ENCODE measurements around the gene NSMCE1.

The NSMCE1 gene

DNA sequence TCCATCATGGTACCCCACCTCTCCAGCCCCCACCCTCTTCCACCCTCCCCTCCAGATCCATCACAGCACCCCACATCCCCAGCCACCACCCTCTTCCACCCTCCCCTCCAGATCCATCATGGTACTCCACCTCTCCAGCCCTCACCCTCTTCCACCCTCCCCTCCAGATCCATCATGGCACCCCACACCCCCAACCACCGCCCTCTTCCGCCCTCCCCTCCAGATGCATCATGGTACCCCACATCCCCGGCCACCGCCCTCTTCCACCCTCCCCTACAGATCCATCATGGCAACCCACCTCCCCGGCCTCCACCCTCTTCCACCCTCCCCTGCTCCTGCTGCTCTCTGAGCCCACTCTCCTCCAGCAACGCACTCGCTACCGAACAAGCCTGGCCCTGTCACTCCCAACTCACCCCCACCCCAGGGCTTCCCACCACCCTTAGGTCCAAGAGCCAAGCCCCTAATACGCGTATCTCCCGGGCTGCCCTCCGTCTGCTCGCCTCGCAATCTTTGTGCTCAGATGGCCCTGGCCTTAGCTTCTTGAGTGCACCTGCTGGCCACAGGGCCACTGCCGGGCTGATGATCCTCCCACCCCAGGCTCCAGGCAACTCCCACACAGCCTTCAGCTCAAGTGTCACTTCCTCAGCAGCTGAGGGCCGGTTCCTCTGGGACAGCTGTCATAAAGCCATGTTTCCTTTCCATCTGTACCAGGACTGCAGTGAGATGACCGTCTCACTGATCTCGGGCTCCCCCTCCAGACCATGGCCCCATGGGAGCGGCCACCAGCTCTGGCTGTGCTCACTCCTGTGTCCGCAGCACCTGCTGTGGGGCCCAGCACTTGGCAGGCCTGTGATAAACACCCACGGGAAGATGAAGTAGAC lies 39.7 kb downstream of the NSMCE1 start:
- ATAC-seq: no peak

DNA sequence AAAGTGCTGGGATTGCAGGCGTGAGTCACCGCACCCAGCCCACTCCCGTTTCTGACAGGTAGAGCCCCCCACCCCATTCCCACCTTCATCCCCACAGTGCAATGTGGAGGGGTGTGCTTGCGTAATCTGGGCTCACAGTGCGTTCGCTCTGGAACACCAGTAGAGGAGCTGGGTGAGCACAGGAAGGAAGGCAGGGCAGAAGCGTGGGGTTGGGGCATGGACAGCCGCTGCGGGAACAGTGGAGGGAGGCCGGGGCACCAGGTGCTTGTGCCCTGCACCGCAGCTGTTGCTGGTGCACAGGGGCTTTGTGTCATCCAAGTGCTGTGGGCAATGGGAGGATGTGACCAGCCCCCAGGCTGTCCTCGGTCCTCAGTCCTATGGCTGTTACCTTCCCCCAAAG lies 40.5 kb downstream of the NSMCE1 start:
- ATAC-seq: no peak

DNA sequence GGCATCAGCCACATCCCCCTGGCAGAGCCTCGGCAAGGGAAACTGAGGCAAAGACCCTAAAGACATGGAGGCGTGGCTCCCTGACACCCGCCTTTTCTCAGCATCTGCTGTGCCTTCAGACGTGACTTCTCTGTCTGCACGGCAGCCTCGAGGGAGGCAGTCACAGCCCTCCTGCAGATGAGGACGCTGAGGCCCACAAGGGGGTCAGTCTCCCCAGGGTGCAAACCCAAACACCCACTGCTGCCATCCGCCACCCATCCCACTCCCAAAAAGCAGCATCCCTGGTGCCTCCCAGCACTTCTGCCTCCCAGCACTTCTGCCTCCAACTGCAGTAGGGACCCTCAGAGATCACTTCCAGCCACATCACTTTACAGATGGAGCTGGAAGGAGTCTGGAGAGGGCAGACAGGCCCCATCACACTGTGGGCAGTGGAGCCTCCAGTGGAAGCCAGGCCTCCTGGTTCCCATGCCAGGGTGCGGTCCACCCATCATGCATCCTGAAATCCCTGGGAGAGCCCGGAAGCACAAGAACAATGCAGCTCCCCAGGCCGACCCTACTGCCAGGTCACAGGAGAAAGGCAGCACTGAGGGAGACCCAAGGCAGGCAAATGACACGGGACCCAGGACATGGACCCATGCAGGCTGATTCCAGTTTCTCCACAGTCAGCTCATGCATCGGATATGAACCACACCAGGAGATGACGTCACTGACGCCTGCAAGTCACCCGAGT lies 41.4 kb downstream of the NSMCE1 start:
- ATAC-seq: no peak

DNA sequence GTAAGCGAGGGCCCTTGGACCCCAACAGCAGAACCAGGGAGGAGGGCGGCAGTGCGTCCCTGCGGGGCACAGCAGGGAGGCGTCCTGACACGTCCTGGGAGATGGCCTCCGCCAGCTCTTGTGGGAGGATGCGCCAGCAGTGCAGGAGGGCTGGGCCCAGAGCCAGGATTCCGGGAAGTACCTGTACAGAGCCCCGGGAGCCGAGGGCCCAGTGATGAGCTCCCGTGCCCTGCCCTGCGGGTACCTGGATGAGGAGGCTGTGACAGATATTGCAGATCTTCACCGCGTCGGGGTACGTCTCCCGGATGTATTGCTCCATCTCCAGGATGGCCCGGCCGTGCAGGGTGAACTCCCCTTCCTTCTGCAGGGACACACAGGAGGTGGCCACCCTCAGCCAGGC lies 42.1 kb downstream of the NSMCE1 start:
- no peak for ATAC-seq

DNA sequence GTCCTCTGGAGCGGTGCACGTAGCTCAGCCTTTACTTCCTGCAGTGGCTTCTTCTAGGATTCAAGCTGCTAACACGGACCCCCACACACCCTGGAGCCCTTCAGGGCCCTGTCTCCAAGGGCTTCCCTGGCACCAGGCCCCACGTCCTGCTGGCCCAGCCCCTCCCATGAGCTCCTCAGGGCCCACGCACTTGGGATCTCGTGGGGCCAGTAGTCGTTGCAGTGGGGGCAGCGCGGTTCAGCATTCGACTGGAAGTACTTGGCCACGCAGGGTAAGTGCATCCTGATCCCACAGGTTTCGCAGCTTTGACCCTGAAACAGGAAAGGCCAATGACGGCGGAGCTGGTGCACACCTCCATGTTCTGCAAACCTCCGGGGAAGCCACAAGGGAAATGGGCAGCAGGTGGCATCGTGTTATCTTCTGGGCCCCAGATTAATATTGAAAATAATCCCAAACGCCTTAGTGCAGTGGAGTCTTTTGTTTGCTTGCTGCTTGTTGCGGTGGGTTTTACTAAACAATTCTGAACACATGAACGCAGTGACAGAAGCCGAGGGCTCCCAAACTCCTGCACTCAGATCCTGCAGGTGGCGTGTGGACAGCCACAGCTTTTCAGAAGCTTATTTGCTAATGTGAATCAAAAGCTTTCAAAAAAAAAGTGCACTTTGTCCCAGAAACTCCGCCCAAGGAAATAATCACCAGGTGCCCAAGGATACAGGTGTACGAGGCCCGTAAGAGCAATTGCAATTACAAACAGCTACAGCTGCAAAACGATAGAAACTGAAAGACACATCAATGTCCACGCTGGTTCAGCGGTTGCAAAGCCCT lies 42.8 kb downstream of the NSMCE1 start:
- ATAC-seq: no peak

DNA sequence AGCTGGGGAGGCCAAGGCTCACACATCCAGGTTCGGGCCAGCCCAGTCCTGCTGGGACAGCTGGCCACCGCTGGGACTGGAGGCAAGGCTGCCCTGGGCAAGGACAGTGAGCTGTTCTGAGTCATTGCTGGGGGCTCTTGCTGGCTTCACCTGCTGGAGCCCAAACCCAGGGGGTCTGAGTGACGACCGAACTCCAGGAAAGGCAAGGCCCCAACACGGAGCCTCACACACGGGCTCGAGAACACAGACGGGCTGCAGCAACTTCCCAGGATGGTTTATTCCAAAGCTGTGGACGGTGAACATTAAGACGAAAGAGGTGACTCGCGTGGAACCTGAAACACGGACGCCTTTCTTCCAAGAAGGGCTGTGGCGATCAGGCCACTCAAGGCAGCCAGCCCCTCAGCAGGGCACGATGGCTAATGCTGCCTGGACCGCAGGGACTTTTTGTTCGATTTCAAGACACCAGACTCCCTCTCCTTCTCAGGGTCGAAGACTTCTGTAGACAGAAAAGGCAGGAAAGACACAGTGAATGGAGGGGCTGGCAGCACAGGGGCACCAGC lies 43.8 kb downstream of the NSMCE1 start:
- no peak for ATAC-seq

DNA sequence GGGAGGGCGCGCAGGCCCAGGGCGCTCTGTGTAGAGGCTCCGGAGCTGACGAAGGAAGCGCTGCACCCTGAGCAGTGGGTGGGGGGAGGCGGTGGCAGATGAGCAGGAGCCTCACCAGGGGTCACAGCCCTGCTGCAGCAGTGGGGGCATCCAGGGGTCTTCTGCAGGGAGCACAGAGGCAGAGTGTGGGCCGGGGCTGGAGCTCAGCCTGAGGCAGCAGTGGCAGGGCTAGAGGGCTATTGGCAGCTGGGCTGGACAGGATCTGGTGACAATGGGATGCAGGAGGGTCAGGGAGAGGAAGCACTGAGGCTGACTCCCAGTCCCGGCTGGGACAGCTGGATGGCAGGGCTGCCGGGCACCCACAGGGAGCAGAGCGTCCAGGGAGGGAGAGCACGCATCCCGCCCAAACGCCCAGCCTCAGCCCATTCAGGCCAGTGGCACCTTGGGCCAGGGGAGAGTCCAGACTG lies 44.3 kb downstream of the NSMCE1 start:
- no peak for ATAC-seq

DNA sequence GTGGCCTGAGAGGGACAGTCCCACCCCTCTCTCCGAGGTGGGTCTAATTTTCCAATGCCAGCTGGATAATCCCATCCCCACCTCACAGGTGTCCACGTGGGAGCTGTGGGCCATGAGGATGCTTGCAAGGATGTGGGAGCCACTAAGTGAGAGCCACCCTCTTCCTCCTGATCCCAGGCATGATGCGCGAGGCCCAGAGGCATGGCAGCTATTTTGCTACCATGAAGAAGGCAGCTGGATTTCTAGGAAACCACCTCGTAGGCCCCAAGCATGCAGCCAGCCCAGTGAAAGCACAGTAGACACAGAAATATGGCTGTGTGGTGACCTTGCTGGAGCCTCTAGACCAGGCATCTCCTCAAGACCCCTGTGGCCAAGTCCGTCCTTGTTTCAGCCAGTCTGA lies 44.9 kb downstream of the NSMCE1 start:
- no peak for ATAC-seq

DNA sequence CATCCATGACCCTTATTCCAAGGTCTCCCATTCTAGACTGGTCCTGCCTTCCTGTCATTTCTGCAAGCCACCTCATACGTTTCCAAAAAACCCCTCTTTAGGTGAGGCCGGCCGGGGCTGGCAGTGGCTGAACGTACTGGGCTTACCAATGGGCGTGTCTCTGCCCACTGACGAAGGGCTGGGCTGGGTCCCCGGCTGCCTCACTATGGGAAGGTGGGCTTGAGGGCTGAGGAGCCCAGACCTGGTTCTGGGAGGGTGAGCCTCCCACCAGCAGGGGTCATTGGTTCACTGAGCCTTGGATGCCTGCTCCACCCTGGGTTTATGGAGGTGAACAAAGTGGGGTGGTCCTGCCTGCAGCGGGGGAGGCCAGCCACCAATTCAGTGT lies 45.4 kb downstream of the NSMCE1 start:
- peak in 1 of 2 donors; percentile 45 for ATAC-seq

DNA sequence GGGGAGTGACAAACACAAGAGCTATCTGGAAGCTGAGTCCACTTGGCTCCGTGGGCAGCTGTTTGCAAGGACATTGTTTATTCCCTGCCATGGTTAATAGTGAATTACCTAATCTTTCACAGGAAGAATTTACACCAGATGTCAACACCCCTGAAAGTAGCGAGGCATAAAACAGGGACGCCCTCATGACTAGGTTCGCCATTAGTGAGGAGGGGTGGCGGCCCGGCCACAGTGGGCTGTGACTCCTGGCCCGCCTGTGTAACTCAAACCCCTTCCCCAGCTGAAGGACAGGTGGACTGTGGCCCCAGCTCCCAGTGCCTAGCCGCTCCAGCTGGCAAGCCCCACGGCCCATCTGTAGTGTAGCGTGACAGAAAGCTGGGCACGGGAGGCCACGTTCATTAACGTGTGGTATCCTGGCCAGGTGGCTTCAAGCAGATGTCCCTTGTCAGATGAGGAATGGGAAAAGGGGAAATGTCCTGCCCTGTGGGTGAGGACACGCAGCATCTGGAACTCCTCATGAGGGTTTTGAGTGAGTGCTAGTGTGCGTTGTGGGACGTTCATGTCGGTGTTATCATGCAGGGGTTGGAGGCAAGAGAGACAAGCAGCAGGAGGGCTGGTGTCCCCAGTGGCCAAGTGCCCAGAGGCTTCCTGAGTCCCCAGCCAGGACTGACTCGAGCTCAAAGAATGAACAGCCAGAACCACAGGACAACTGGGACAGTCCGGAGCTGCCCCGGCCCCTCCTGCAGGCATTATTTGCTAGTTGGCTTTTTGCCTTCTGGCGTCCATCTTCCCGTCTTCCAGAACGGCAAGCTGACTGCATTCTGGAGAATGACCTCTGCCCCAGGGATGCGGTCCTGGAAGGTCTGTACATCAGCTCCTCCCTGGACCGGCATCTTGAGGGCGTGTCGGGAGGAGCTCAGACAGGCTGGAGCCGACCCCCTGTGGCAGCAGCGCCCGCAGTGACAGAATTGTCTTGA lies 46.0 kb downstream of the NSMCE1 start:
- ATAC-seq: no peak

DNA sequence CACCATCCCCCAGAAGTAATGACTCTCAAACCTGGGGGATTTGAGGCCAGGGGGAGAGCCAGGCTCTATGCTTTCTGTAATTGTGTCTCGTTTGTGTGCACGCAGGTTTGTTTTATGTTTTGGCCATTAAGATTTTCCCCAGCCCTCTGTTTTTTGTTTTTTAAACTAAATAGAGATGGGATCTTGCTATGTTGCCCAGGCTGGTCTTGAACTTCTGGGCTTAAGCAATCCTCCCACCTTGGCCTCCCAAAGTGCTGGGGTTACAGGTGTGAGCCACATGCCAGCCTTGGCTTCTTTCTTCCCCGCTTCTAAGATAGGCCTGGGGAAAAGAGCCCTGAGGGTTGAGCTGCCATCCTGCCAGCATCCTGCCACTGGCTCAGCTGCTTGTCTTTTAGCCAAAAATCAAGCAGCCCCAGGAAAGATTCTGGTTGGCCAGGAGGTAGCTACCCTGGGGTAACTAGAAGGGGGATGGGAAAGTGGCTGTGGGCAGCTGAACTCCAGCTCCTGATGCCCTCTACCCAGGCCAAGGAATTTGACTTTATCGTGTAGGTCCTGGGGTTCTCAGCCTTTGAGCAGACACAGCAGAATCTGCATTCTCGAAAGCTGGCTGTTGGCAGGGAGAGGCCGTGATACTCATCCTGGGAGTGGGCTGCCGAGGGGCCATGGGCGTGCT lies 46.9 kb downstream of the NSMCE1 start:
- ATAC-seq: no peak

DNA sequence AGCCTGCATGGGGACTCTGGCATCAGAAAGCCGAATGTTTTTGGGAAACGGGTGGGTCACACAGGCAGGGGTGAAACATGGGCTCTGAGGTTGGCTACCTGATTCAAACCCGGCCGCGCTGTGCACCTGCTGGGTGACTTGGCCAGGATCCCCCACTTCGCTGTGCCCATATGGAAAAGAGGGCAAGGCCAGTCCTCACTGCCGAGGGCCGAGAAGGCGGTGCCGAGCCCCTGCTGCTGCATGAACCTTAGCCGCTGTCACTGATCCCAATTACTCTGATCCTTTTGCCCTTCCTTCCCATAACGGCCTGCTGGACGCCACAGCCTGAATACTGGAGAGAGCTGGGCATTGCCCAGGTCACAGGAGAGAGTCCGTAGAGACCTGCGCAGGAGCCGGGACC lies 47.6 kb downstream of the NSMCE1 start:
- no peak for ATAC-seq

DNA sequence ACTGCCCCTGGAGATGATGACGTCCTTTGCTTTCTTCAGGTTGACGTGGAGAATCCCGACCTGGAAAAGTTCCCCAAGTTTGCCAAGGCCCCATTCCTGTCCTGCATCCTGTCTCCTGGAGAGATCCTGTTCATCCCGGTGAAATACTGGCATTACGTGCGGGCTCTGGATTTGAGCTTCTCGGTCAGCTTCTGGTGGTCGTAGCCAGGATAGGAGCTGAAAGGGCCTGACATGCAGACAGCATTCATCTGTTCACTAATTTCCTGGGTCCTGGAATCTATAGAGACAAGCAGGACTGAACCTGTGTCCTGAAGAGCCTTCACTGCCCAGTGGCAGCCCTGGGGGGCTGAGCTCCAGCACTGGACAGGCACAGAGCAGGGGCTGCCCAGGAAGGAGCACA lies 48.0 kb downstream of the NSMCE1 start:
- no peak for ATAC-seq

DNA sequence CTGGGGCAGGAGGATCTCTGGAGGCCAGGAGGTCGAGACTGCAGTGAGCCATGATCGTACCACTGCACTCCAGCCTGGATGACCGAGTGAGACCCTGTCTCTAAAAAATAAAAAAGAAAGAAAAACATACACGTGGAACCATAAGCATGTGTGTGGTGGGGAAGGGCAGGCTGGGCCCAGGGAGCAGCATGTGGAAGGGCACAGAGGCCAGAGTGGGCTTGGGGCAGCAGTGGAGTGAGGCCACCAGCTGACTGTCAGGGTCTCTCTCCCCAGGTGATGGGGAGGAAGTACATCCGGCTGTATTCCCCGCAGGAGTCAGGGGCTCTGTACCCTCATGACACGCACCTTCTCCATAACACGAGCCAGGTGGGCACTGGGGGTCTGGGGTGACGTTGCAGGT lies 48.5 kb downstream of the NSMCE1 start:
- no peak for ATAC-seq

DNA sequence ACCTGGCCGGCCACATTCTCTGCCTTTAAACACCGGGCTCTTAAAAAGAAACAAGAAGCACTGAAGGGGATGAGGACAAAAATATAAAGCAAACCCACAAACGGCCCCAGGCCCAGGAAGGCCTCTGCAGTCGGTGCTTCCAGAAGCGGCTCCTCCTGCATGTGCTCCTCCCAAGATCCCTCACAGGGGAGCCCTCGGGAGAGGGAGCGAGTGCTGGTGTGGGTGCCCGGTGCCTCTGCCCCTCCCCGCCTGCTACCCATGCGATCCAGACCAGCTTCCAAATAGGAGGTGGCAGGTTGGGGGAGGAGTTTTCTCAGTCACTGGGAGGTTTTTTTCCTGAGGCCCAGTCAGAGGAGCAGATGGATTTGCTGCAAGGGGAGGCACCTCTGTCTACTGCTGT lies 49.4 kb downstream of the NSMCE1 start:
- no peak for ATAC-seq

DNA sequence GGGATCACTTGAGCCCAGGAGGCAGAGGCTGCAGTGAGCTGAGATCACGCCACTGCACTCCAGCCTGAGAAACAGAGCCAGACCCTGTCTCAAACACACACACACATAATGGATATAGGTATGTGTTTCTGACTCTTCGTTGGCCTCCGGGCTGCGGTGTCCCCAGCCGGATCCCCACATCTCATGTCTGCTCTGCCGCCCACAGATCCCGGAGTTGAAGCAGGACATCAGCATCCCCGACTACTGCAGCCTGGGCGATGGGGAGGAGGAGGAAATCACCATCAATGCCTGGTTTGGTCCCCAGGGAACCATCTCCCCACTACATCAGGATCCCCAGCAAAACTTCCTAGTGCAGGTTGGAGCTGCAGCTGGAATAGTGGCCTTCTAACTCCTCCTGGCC lies 49.8 kb downstream of the NSMCE1 start:
- no peak for ATAC-seq

DNA sequence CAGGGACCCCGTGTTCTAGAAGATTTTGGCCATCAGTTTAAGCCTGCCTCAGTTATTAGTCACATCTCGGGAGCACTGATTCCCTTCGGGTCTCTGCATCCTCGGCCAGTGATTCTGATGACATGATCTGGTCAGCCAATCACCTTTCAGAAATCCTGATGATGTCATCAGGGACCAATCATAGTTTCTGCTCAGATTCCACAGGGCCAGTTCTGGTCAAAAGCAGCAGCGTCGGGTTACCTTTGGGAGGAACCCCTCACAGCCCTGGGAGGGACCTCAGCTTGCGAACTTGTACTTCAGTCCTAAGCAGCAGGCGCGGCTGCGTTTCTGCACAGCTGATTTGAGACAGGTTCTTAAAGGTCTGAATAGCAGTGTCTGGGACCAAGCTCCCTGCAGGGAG lies 51.3 kb downstream of the NSMCE1 start:
- ATAC-seq: no peak

DNA sequence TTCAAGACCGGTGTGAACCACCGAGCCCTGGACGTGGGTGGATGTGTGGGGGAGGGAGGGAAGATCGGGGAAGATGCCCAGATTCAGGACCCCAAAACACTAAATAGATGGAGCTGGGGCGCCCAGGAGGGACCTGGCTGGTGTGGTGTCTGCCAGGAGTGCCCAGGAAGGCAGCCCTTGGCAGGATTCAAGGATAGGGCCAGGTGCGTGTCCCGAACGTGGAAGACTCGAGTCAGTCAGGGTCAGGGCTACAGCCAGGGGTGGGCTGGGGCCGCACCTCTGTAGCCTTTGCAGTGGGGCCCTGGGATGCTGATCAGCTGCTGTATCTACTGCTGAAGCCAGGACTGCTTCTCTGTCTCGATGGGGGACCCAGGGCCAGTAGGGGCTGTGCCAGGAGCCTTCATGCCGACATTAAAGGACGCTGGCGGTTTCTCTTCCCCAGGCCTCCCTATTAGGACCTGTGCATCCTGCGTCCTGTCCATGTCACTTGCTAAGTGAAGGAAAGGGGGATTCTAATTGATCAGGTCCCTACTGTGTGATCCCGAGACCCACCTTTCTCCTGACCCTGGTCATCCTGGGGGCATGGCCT lies 52.2 kb downstream of the NSMCE1 start:
- no peak for ATAC-seq

DNA sequence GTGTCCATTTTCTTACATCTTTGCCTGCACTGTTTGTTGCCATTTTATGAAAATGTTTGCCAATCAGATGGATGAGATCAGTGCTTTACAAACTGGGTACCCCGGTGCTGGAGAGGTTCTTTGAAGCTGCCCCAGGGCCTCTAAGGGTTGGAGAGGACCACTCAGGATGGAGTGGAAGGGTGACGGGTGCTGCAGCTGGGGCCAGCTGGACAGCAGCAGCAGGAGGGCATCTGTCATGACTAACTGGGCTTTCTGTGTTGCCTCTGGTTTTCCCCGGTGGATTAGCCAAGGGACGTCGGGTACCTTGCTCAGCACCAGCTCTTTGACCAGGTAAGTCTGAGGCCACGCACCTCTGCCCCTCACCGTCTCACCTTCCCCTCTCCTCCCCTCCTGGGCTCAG lies 52.9 kb downstream of the NSMCE1 start:
- no peak for ATAC-seq

DNA sequence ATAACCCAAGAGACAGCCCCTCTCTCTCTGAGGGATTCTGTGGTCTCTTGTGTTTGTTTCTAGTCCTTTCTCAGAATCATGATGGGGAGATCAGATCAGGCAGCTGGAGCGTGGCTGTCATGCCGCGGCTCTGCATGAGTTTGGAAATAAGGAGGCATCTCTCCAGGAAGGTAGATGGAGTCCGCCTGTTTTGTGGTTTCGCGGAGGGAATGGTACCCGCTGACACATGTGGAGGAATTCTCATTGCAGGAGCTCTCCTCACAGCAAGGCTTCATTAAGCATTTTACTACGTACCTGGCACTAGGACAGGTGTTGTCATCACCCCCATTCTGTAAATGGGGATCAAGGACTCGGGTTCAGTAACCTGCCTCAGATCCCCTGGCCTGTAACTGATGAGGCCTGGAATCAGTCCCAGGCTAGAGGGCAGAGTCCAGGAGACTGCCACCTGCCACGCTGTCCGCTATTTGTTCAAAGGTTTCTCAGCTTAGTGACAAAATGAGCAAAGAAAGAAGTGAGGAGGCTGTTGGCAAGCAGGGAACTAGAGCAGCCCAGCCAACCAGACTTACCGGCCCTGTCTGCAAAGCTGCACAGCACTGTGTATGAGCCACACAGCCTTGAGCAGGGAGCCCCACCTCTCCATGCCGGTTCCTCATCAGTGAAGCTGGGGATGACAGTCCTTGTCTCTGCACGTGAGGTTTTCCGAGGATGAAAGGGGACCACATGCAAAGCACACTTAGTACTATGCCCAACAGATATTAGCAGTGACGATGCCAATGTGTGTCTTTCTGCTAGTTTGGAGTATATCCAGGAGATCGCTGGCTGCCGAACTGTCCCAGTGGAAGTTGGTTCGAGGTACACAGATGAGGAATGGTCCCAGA lies 54.2 kb downstream of the NSMCE1 start:
- no peak for ATAC-seq

Data from activated CD4-positive, CD25-positive, alpha-beta regulatory T cell treated with anti-CD3 and anti-CD28 coated beads, Interleukin-2, amount 50 U/mL, for 24 hours (primary cell).